Measurements from ENCODE around the gene NUSAP1.
"Not testable (repeated sequence)": the region's sequence is repeated elsewhere in the genome, so short reads cannot be mapped to it uniquely, and the experiment has no call there.

The NUSAP1 gene

DNA sequence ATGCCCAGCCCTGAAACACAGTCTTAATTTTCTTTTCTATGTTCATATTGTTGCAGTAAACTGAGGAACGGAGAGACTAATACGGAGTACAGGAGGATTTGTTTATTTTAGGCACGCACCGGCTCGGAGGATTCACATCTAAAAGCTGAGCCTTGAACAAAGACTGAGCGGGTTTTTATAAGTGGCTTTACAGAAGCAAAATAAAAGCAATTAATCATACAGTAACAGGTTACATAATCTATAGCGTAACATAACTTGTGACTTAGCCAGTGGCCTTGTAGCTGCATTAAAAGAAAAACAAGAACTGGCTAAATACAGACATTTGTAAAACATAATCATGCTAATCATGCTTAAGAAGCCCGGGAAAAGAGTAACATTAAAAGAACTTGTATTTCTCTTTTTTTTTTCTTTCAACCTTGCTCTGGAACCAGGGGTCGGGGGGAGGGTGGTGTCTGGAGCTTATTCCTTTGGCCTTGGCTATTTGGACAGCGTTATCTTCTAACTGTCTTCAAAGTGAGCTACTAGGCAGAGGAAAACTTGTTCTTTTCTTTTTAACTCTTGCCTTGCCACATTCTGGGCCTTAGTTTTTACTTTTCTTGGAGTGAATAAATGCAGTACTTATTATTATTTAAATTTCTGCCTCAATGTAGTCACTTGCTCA, 17.5 kb downstream of the NUSAP1 start:
- ATAC-seq = no peak
- no peaks in the 10 kb centered on the region for H3K9me3 Mint-ChIP-seq
- peaks cover 22% of the 10 kb centered on the region for H3K36me3 Mint-ChIP-seq
- H3K4me3 Mint-ChIP-seq = no peak overlapping the region
- H3K4me1 Mint-ChIP-seq = no peaks in the 10 kb centered on the region
- no peaks in the 10 kb centered on the region for H3K27me3 Mint-ChIP-seq
- H3K27ac Mint-ChIP-seq = no peak overlapping the region

DNA sequence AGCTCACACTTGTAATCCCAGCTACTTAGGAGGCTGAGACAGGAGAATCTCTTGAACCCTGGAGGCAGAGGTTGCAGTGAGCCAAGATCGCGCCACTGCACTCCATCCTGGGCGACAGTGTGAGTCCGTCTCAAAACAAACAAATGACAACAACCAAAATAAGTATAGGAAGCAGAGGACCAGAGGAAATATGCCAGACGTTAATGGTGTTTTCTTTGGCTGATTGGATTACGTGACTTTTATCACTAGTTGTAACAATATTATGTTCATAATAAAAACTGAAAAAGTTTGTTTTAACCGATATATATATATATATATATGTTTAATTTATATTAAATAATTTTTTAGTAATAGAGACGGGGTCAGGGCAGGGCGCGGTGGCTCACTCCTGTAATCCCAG, 21.7 kb downstream of the NUSAP1 start:
- Mint-ChIP-seq H3K4me1 (no peaks in the 10 kb centered on the region), H3K27ac (no peak overlapping the region), H3K4me3 (no peak overlapping the region), H3K9me3 (no peaks in the 10 kb centered on the region), H3K36me3 (peaks cover 15% of the 10 kb centered on the region), H3K27me3 (no peaks in the 10 kb centered on the region)
- ATAC-seq = no peak

GRCh38 chr15:41367418-41367817, 34.7 kb downstream of the NUSAP1 start:
- Mint-ChIP-seq H3K36me3 (peaks cover 11% of the 10 kb centered on the region), H3K4me3 (no peak overlapping the region), H3K9me3 (no peaks in the 10 kb centered on the region), H3K27me3 (no peaks in the 10 kb centered on the region), H3K4me1 (no peaks in the 10 kb centered on the region), H3K27ac (no peak overlapping the region)
- ATAC-seq = no peak

DNA sequence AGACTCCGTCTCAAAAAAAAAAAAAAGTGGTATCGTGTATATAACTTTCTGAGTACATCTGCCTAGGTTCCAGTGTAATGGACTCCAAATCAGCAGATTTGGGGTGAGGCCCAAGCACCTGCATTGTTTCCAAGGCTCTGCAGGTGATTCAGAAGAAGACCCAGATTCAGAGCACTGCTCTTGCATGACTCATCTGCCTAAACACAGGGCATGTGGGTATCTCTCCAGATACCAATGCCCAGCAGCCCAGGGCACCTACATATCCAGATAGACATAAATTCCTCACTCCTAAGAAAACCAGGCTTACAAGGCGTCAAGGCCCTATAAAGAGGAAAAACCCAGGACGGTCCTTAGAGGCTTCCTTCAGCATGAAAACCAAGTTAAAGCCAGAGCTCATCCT, 45.3 kb downstream of the NUSAP1 start:
- no peaks in the 10 kb centered on the region for H3K9me3 Mint-ChIP-seq
- H3K27me3 Mint-ChIP-seq = no peaks in the 10 kb centered on the region
- no peak overlapping the region for H3K4me3 Mint-ChIP-seq
- no peaks in the 10 kb centered on the region for H3K36me3 Mint-ChIP-seq
- no peaks in the 10 kb centered on the region for H3K4me1 Mint-ChIP-seq
- no peak for ATAC-seq
- H3K27ac Mint-ChIP-seq = no peak overlapping the region

DNA sequence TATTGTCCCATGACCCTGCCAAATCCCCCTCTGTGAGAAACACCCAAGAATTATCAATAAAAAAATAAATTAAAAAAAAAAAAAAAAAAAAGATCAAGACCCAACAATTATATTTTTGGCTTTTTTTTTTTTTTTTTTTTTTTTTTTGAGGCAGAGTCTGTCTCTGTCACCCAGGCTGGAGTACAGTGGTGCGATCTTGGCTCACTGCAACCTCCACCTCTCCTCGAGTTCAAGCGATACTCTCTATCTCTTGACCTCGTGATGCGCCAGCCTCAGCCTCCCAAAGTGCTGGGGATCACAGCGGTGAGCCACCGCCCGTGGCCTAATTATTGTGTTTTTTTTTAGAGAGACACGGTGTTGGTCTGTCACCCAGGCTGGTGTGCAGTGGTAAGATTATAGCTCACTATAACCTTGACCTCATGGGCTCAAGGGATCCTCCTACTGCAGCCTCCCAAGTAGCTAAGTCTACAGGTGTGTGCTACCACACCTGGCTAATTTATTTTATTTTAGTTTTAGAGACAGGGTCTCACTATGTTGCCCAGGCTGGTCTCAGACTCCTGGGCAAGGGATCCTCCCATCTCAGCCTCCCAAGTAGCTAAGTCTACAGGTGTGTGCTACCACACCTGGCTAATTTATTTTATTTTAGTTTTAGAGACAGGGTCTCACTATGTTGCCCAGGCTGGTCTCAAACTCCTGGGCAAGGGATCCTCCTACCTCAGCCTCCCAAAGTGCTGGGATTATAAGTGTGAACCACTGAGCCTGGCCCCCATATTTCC, 51.5 kb downstream of the NUSAP1 start:
- H3K36me3 Mint-ChIP-seq, H3K27me3 Mint-ChIP-seq, H3K4me1 Mint-ChIP-seq, H3K9me3 Mint-ChIP-seq, H3K27ac Mint-ChIP-seq, H3K4me3 Mint-ChIP-seq, ATAC-seq: not testable (repeated sequence)

DNA sequence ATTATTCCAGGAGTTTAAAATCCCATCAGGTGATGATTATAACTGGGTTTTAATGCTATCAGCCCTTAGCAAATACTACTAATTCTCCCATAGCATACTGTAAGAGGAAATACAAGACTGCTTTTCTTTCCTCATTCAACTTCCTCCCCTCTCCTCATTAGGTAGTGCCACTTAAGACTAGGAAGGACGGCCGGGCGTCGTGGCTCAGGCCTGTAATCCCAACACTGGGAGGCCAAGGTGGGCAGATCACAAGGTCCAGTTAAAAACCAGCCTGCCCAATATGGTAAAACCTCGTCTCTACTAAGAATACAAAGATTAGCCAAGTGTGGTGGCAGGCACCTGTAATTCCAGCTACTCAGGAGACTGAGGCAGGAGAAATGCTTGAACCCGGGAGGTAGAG, 55.0 kb downstream of the NUSAP1 start:
- H3K4me3 Mint-ChIP-seq = no peak overlapping the region
- H3K36me3 Mint-ChIP-seq = peaks cover 9% of the 10 kb centered on the region
- H3K9me3 Mint-ChIP-seq = no peaks in the 10 kb centered on the region
- H3K4me1 Mint-ChIP-seq = peaks cover 3% of the 10 kb centered on the region
- ATAC-seq = no peak
- H3K27ac Mint-ChIP-seq = no peak overlapping the region
- H3K27me3 Mint-ChIP-seq = no peaks in the 10 kb centered on the region

DNA sequence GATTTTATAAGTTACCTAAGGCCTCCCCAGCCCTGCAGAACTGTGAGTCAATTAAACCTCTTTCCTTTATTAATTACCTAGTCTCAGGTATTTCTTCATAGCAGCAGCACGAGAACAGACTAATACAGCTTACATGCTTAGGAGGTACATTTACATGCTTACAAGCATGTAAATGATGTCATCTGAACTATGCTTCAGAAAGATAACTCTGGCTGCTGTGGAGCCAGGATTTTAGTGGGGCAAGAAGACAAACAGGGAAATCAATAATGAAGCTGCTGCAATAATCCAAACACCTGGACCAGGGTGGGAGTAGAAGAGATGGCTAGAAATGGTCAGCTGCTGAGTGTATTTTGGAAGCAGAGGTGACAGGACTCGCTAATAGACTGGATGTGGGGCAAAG, 60.0 kb downstream of the NUSAP1 start:
- ATAC-seq = no peak
- peaks cover 37% of the 10 kb centered on the region for H3K36me3 Mint-ChIP-seq
- H3K9me3 Mint-ChIP-seq = no peaks in the 10 kb centered on the region
- H3K4me3 Mint-ChIP-seq = no peak overlapping the region
- no peaks in the 10 kb centered on the region for H3K27me3 Mint-ChIP-seq
- peaks cover 18% of the 10 kb centered on the region for H3K4me1 Mint-ChIP-seq
- H3K27ac Mint-ChIP-seq = no peak overlapping the region

DNA sequence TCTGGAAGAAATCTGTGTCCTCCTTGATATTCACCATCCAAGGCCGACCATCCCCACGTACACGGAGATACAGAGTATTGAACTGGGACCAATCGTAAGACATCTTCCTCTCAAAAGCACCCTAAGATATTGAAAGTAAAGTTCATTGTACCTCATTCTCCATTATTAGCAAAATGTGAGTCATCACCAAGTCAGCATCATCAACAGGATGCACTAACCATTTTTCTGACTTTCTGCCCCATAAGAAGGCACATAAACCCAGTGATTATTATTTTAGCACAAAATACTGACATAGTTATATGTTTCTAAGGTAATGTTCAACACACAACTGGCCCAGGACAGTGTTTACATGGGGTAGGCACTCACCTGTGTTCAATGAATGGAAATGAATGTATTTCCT, 62.2 kb downstream of the NUSAP1 start:
- H3K27me3 Mint-ChIP-seq = no peaks in the 10 kb centered on the region
- H3K4me1 Mint-ChIP-seq = peaks cover 18% of the 10 kb centered on the region
- no peak overlapping the region for H3K4me3 Mint-ChIP-seq
- no peaks in the 10 kb centered on the region for H3K9me3 Mint-ChIP-seq
- H3K36me3 Mint-ChIP-seq = peaks cover 37% of the 10 kb centered on the region
- no peak for ATAC-seq
- H3K27ac Mint-ChIP-seq = no peak overlapping the region

- peak; percentile 43 for ATAC-seq
- Mint-ChIP-seq H3K27me3 (no peaks in the 10 kb centered on the region), H3K4me3 (peak overlapping the region; percentile 38), H3K27ac (peak overlapping the region; percentile 16), H3K4me1 (peaks cover 22% of the 10 kb centered on the region), H3K9me3 (no peaks in the 10 kb centered on the region), H3K36me3 (peaks cover 37% of the 10 kb centered on the region)
Observed at GRCh38 chr15:41396111-41396510, 63.4 kb downstream of the NUSAP1 start.

DNA sequence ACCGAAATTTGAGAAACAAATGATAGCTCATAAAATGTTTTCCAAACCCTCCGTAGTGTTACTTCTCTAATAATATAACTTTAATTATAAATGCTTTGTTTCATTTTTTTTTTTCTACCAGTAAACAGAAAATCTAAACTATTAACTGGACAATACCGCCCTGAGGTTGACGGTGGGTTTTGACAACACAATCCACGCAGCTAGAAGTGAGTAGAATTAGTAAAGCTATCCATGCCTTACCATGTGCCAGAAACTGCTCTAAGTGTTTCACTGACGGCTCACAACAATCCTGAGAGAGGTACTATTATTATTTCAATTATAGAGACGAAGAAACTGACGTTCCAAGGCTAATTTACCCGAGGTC, 69.2 kb downstream of the NUSAP1 start:
- H3K9me3 Mint-ChIP-seq = no peaks in the 10 kb centered on the region
- no peaks in the 10 kb centered on the region for H3K27me3 Mint-ChIP-seq
- peak overlapping the region; percentile 98 for H3K27ac Mint-ChIP-seq
- no peak for ATAC-seq
- no peaks in the 10 kb centered on the region for H3K36me3 Mint-ChIP-seq
- peak overlapping the region; percentile 94 for H3K4me3 Mint-ChIP-seq
- peaks cover 30% of the 10 kb centered on the region for H3K4me1 Mint-ChIP-seq

- Mint-ChIP-seq H3K27ac (no peak overlapping the region), H3K27me3 (no peaks in the 10 kb centered on the region), H3K4me3 (no peak overlapping the region), H3K9me3 (no peaks in the 10 kb centered on the region), H3K36me3 (no peaks in the 10 kb centered on the region), H3K4me1 (peaks cover 25% of the 10 kb centered on the region)
- no peak for ATAC-seq
Observed at GRCh38 chr15:41407341-41407740, 74.7 kb downstream of the NUSAP1 start.

- Mint-ChIP-seq H3K27me3 (no peaks in the 10 kb centered on the region), H3K4me3 (no peak overlapping the region), H3K9me3 (no peaks in the 10 kb centered on the region), H3K36me3 (no peaks in the 10 kb centered on the region), H3K27ac (no peak overlapping the region), H3K4me1 (peaks cover 20% of the 10 kb centered on the region)
- no peak for ATAC-seq
Observed at GRCh38 chr15:41408234-41408641, 75.6 kb downstream of the NUSAP1 start.

- no peak for ATAC-seq
- Mint-ChIP-seq H3K4me3 (no peak overlapping the region), H3K27ac (peak overlapping the region; percentile 13), H3K9me3 (no peaks in the 10 kb centered on the region), H3K27me3 (no peaks in the 10 kb centered on the region), H3K4me1 (peaks cover 13% of the 10 kb centered on the region), H3K36me3 (no peaks in the 10 kb centered on the region)
Observed at GRCh38 chr15:41411031-41411430, 78.3 kb downstream of the NUSAP1 start.

- H3K9me3 Mint-ChIP-seq = no peaks in the 10 kb centered on the region
- no peak overlapping the region for H3K4me3 Mint-ChIP-seq
- H3K27ac Mint-ChIP-seq = peak overlapping the region; percentile 13
- H3K4me1 Mint-ChIP-seq = peaks cover 17% of the 10 kb centered on the region
- ATAC-seq = no peak
- H3K36me3 Mint-ChIP-seq = no peaks in the 10 kb centered on the region
- no peaks in the 10 kb centered on the region for H3K27me3 Mint-ChIP-seq
Observed at GRCh38 chr15:41411441-41411840, 78.8 kb downstream of the NUSAP1 start.

DNA sequence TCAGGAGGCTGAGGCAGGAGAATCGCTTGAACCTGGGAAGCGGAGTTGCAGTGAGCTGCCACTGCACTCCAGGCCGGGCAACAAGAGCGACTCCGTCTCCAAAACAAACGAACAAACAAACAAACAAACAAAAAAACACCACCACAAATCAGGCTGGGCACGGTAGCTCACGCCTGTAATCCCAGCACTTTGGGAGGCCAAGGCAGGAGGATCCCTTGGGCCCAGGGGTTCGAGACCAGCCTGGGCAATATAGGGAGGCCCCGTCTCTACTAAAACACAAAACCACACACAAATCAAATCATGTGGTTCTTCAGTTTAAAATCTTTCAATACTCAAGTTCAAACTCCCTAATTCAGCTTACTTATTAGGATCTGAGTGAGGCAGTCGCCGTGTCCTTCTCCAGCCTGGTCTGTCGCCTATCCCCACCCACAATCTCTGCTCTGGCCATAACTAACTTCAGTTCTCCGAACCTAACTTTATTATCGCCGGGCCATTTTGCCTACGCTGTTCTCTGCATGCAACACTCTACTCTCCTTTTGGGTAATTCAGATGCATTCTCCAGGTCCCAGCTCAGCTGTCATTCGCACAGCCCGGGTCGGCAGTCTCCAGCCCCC, 83.6 kb downstream of the NUSAP1 start:
- Mint-ChIP-seq H3K4me3 (peak overlapping the region; percentile 94), H3K27ac (peak overlapping the region; percentile 79), H3K27me3 (no peaks in the 10 kb centered on the region), H3K9me3 (no peaks in the 10 kb centered on the region), H3K36me3 (no peaks in the 10 kb centered on the region), H3K4me1 (peaks cover 51% of the 10 kb centered on the region)
- ATAC-seq = peak; percentile 1
